ENCODE data around the gene ARID5A. TPM values are rescaled to one million over a fixed set of nuclear protein-coding genes. Genes with fewer than 3 reads are reported as not detected.

The ARID5A gene
- polyA plus RNA-seq, 3 donors: 27.8 to 38.8 (median 37.7) TPM

GRCh38 chr2:96535331-96535730 is 1.2 kb upstream of the ARID5A start:
- Mint-ChIP-seq H3K4me3 (no peak overlapping the region), H3K9me3 (peaks cover 0 to 4% (median 0%) of the 10 kb centered on the region in 7 donors), H3K36me3 (peaks cover 13 to 15% of the 10 kb centered on the region in 2 donors), H3K27me3 (ENCODE audit: low read depth in 3 of 3) (peaks cover 4 to 12% (median 6%) of the 10 kb centered on the region in 3 donors), H3K4me1 (peaks cover 71% of the 10 kb centered on the region), H3K27ac (no peak overlapping the region)
- H3K36me3 ChIP-seq (replicated peaks in 1 of 2; ENCODE audit: control insufficient read depth in 1 of 2, insufficient read depth in 2 of 2, low read length in 2 of 2): peaks cover 0 to 9% of the 10 kb centered on the region in 2 donors
- H3K27me3 ChIP-seq (ENCODE audit: control insufficient read depth in 2 of 2, insufficient read depth in 2 of 2, low read length in 2 of 2): no peaks in the 10 kb centered on the region
- H2AFZ ChIP-seq (ENCODE audit: insufficient read depth, low read depth, low read length, poor library complexity, severe bottlenecking): no peak overlapping the region
- H3K4me3 ChIP-seq (replicated peaks in 1 of 3; ENCODE audit: low read depth in 2 of 3, low read length in 3 of 3): no peak overlapping the region
- no peak overlapping the region for H3K9ac ChIP-seq (ENCODE audit: insufficient read depth, low read length, poor library complexity, severe bottlenecking)
- H3K4me1 ChIP-seq (ENCODE audit: control insufficient read depth in 1 of 2, insufficient read depth in 2 of 2, low read length in 2 of 2): peaks cover 73 to 95% of the 10 kb centered on the region in 2 donors
- DNase-seq: no peak
- H3K9me3 ChIP-seq (replicated peaks in 1 of 2; ENCODE audit: control insufficient read depth in 1 of 2, insufficient read depth in 1 of 2, low read length in 2 of 2): no peaks in the 10 kb centered on the region
- peaks cover 27% of the 10 kb centered on the region for H4K20me1 ChIP-seq (ENCODE audit: insufficient read depth, low read length)
- H3K4me2 ChIP-seq (replicated peaks; ENCODE audit: extremely low read depth, low read length, poor library complexity, severe bottlenecking): no peak overlapping the region
- no peak overlapping the region for H3K27ac ChIP-seq (ENCODE audit: low read depth in 1 of 2, low read length in 2 of 2)
- WGBS (ENCODE audit: insufficient coverage): 100% methylated on average over 1 of the region's 4 CpGs
- TF ChIP-seq CTCF (IDR thresholded peaks at IDR 0.05): no peak
- intact Hi-C loops (cut with micrococcal nuclease): loop anchor here (5.0 to 10.0 kb wide), 2 partner anchors 102 to 391 kb away; partner anchors contain the start of genes DUSP2 (in 2 of the 2) and KANSL3 (in 1 of the 2)
- peaks cover 31% of the 10 kb centered on the region for H3K79me2 ChIP-seq (ENCODE audit: insufficient read depth, low read length)

DNA sequence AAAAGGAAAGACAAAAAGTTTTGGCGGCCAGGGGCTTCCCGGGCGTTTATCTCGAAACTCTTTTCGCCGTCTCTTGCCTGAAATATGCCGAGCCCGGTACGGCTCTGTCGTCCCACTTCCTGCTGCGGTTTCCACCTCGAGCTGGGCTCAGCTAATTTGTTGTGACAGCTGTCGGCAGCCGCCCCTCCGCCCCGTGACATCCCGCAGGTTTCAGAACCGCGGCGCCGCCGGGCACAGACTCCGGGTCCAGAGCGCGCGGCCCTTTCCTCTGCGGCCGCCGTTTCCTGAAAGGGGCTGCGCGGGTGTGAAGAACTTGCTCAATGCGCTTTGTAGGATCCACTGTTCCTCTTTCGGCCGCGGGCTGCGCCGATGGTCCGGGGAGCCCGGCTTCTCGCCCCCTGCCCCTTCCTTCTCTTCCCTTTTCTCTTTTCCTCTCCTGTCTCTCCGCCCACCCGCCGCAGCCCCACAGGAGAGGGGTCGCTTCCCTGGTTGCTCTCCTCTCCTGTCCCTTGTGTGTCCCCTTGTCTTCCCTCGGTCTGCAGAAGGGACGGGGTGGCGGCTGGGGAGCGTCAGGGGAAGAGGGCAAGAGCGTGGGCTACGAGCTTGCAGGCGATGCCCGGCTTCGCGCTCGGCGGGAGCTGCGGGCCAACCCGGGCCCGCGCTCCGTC is 648 bp downstream of the ARID5A start:
- peak overlapping the region; percentile 94 to 97 (median 97) for H3K27ac Mint-ChIP-seq
- peaks cover 0 to 5% (median 0%) of the 10 kb centered on the region in 3 donors for H3K27me3 Mint-ChIP-seq (ENCODE audit: low read depth in 3 of 3)
- Histone ChIP-seq H3K27me3 (ENCODE audit: control insufficient read depth in 2 of 2, insufficient read depth in 2 of 2, low read length in 2 of 2) (no peaks in the 10 kb centered on the region), H3K79me2 (ENCODE audit: insufficient read depth, low read length) (peaks cover 50% of the 10 kb centered on the region), H3K4me2 (replicated peaks; ENCODE audit: extremely low read depth, low read length, poor library complexity, severe bottlenecking) (peak overlapping the region; percentile 90), H3K9me3 (replicated peaks in 1 of 2; ENCODE audit: control insufficient read depth in 1 of 2, insufficient read depth in 1 of 2, low read length in 2 of 2) (no peaks in the 10 kb centered on the region), H3K27ac (ENCODE audit: low read depth in 1 of 2, low read length in 2 of 2) (peak overlapping the region; percentile 92 to 94), H3K4me3 (replicated peaks in 1 of 3; ENCODE audit: low read depth in 2 of 3, low read length in 3 of 3) (peak overlapping the region; percentile 71 to 88 (median 72)), H3K4me1 (ENCODE audit: control insufficient read depth in 1 of 2, insufficient read depth in 2 of 2, low read length in 2 of 2) (peaks cover 59 to 76% of the 10 kb centered on the region in 2 donors), H3K9ac (ENCODE audit: insufficient read depth, low read length, poor library complexity, severe bottlenecking) (peak overlapping the region; percentile 98), H4K20me1 (ENCODE audit: insufficient read depth, low read length) (peaks cover 45% of the 10 kb centered on the region), H2AFZ (ENCODE audit: insufficient read depth, low read depth, low read length, poor library complexity, severe bottlenecking) (no peak overlapping the region), H3K36me3 (replicated peaks in 1 of 2; ENCODE audit: control insufficient read depth in 1 of 2, insufficient read depth in 2 of 2, low read length in 2 of 2) (peaks cover 0 to 23% of the 10 kb centered on the region in 2 donors)
- peak overlapping the region; percentile 95 to 96 for H3K4me3 Mint-ChIP-seq
- intact Hi-C loops (cut with micrococcal nuclease): loop anchor here (5.0 to 10.0 kb wide), 2 partner anchors 100 to 392 kb away; partner anchors contain the start of genes DUSP2 (in 2 of the 2) and KANSL3 (in 1 of the 2)
- peaks cover 57% of the 10 kb centered on the region for H3K4me1 Mint-ChIP-seq
- WGBS (ENCODE audit: insufficient coverage): under 1% methylated on average over 51 of the region's 61 CpGs
- DNase-seq: peak; percentile 86 to 91 (median 88)
- peaks cover 0 to 4% (median 0%) of the 10 kb centered on the region in 7 donors for H3K9me3 Mint-ChIP-seq
- TF ChIP-seq CTCF (IDR thresholded peaks at IDR 0.05): no peak
- peaks cover 23 to 31% of the 10 kb centered on the region in 2 donors for H3K36me3 Mint-ChIP-seq
